Measurements from ENCODE around the gene ZBTB7C. TPM values are rescaled to one million over a fixed set of nuclear protein-coding genes. Genes with fewer than 3 reads are reported as not detected.

Gene ZBTB7C
- total RNA-seq, 1 donor from 2014 or later, result 2.7 TPM

DNA sequence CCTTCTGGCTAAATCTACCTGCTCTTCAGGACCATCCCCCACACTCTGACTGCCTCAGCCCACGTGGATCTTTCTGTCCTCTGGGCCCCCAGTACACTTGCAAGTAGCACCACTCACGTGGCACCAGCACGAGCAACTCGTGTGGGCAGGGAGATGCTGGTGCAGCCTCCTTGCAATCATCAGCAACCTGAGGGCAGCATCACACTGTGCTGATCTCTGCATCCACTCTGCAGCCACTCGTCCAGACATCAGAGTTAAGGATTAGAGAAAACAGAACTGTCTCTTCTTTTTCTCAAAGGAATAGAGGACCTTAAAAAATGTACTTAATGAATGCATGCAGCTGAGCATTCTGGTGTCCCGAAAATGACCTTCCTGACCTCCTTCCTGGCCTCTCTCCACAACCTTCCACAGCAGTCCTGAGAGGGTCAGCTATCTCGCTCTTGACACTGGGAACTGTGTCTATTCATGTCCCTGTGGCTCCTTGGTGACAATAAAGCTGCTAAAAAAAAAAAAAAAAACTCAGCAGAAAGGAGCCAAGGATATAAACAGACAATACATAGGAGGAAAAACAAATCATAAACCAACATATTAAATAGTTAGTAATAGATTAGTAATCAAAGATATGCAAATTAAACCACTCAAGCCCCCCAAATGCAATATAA, 145.9 kb downstream of the ZBTB7C start:
- TF ChIP-seq, protein P1, sequence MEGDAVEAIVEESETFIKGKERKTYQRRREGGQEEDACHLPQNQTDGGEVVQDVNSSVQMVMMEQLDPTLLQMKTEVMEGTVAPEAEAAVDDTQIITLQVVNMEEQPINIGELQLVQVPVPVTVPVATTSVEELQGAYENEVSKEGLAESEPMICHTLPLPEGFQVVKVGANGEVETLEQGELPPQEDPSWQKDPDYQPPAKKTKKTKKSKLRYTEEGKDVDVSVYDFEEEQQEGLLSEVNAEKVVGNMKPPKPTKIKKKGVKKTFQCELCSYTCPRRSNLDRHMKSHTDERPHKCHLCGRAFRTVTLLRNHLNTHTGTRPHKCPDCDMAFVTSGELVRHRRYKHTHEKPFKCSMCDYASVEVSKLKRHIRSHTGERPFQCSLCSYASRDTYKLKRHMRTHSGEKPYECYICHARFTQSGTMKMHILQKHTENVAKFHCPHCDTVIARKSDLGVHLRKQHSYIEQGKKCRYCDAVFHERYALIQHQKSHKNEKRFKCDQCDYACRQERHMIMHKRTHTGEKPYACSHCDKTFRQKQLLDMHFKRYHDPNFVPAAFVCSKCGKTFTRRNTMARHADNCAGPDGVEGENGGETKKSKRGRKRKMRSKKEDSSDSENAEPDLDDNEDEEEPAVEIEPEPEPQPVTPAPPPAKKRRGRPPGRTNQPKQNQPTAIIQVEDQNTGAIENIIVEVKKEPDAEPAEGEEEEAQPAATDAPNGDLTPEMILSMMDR (IDR thresholded peaks at IDR 0.05; ENCODE audit: borderline replicate concordance), result no peak
- Histone ChIP-seq H3K27ac (replicated peaks) (no peak overlapping the region), H3K4me1 (no peaks in the 10 kb centered on the region), H3K27me3 (ENCODE audit: low read depth) (no peaks in the 10 kb centered on the region), H3K4me3 (no peak overlapping the region), H3K9me3 (replicated peaks) (no peaks in the 10 kb centered on the region), H3K36me3 (no peaks in the 10 kb centered on the region)
- intact Hi-C loops (cut with micrococcal nuclease), result no loop called here
- no peak for DNase-seq

DNA sequence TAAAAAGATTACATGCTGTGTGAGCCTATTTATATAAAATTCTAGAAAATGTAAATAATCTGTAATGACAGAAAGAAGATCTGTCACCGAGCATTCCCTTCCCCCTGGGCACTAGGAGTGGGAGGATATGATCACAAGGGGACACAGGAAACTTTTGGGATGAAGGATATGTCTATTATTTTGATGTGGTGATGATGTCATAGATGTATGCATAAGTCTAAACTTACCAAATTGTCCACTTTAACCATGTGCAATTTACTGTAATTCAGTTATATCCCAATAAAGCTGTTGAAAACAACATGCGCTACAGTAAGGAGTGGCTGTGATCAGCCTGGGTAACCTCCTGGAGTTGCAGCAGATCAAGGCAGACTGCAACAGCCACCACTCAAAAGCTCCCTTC, 148.9 kb downstream of the ZBTB7C start:
- H3K27ac ChIP-seq (replicated peaks), result no peak overlapping the region
- TF ChIP-seq, protein P1 (IDR thresholded peaks at IDR 0.05; ENCODE audit: borderline replicate concordance), result no peak
- H3K36me3 ChIP-seq, result no peaks in the 10 kb centered on the region
- H3K4me1 ChIP-seq, result no peaks in the 10 kb centered on the region
- no peak overlapping the region for H3K4me3 ChIP-seq
- no peak for DNase-seq
- intact Hi-C loops (cut with micrococcal nuclease), result no loop called here
- peaks cover 27% of the 10 kb centered on the region for H3K9me3 ChIP-seq (replicated peaks)
- H3K27me3 ChIP-seq (ENCODE audit: low read depth), result no peaks in the 10 kb centered on the region

DNA sequence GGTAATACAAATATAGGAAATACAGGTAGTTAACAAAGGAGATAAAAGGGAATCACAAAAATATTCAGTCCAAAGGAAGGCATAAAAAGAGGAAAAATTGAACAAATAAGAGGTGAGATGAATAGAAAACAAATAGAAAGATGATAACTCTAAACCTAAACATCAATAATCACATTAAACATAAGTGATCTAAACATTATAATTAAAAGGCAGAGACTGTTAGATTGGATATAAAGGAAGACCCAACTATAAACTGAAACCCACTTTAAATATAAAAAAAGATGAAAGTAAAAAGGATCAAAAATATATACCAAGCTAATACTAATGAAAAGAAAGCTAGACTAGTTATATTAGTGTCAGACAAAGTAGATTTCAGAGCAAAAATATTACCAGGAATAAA, 152.3 kb downstream of the ZBTB7C start:
- DNase-seq, result no peak
- Histone ChIP-seq H3K4me1 (no peaks in the 10 kb centered on the region), H3K4me3 (no peak overlapping the region), H3K36me3 (no peaks in the 10 kb centered on the region), H3K27ac (replicated peaks) (no peak overlapping the region), H3K9me3 (replicated peaks) (peaks cover 27% of the 10 kb centered on the region), H3K27me3 (ENCODE audit: low read depth) (no peaks in the 10 kb centered on the region)
- intact Hi-C loops (cut with micrococcal nuclease), result no loop called here
- TF ChIP-seq, protein P1 (IDR thresholded peaks at IDR 0.05; ENCODE audit: borderline replicate concordance), result no peak

DNA sequence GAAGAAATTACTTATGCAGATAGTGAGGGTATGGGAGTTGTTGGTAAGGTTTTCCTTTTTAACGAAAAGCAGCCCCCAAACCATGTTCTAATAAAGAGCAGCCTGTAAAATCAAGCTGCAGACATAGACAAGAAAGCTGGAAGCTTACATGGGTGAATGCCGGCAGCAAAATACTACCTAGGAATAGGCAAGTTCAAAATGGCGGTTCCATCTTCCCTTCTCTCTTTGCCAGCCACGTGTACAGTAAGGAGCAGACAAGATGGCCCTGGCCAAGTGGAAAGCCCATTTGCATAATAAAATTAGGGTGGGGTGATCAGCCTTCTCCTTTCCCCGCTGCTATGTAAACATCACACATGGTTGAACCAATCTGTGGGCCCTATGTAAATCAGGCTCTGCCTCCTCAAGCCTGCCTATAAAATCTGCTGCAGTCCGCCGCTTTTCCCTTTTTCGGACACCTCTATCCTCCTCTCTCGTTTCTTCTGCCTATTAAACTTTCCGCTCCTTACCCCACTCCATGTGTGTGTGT, 155.0 kb downstream of the ZBTB7C start:
- intact Hi-C loops (cut with micrococcal nuclease), result no loop called here
- H3K9me3 ChIP-seq (replicated peaks), result peaks cover 27% of the 10 kb centered on the region
- H3K27me3 ChIP-seq (ENCODE audit: low read depth), result no peaks in the 10 kb centered on the region
- DNase-seq, result no peak
- H3K4me3 ChIP-seq, result no peak overlapping the region
- no peaks in the 10 kb centered on the region for H3K4me1 ChIP-seq
- TF ChIP-seq, protein P1 (IDR thresholded peaks at IDR 0.05; ENCODE audit: borderline replicate concordance), result no peak
- H3K36me3 ChIP-seq, result no peaks in the 10 kb centered on the region
- H3K27ac ChIP-seq (replicated peaks), result no peak overlapping the region

DNA sequence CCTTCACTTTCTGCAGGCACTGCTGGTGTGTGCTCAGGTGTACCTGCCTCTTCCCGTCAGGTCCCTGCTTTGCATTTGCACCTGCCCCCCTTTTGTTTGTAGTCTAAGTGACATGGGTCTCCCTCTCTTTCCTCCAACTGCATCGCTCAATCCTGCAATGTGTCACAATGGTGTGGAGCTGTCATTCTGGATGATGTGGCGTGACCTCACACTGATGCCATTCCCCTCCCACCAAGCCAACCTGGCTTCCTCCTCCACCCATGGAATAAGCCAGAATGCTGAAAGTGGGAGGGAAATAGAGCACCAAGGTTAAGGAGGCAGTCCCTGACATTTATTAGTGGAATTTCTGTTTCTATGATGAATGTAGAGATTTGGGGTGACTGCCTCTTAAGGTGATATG, 156.7 kb downstream of the ZBTB7C start:
- Histone ChIP-seq H3K9me3 (replicated peaks) (peaks cover 21% of the 10 kb centered on the region), H3K4me1 (no peaks in the 10 kb centered on the region), H3K27ac (replicated peaks) (no peak overlapping the region), H3K4me3 (no peak overlapping the region), H3K36me3 (no peaks in the 10 kb centered on the region), H3K27me3 (ENCODE audit: low read depth) (no peaks in the 10 kb centered on the region)
- TF ChIP-seq, protein P1 (IDR thresholded peaks at IDR 0.05; ENCODE audit: borderline replicate concordance), result no peak
- DNase-seq, result no peak
- intact Hi-C loops (cut with micrococcal nuclease), result no loop called here

Data from left ventricle myocardium inferior (tissue), 1 donor.